HepG2 (cell line): ENCODE data around the gene CD19.

Experiments
- ELF4 ChIP-seq: sonication (generic); formaldehyde crosslinking; IDR thresholded peaks from 2 replicates; pipeline ENCODE4 v1.5.0; 2020; ENCODE audit warnings: missing genetic modification reagents, mild to moderate bottlenecking, moderate library complexity, borderline replicate concordance
- EZH2 ChIP-seq: conservative IDR thresholded peaks from 2 replicates; pipeline ENCODE4 v1.6.1; 2012; ENCODE audit warnings: mild to moderate bottlenecking, low read depth, low read length, moderate library complexity
- JUN ChIP-seq: sonication (generic); formaldehyde crosslinking; IDR thresholded peaks from 2 replicates; pipeline ENCODE4 v1.4.0; 2020; ENCODE audit warnings: mild to moderate bottlenecking, missing genetic modification reagents
- KLF12 ChIP-seq: sonication (generic); formaldehyde crosslinking; IDR thresholded peaks from 2 replicates; pipeline ENCODE4 v1.4.0; 2020; ENCODE audit warnings: missing genetic modification reagents, borderline replicate concordance
- MZF1 ChIP-seq: sonication (generic); formaldehyde crosslinking; IDR thresholded peaks from 2 replicates; pipeline ENCODE4 v1.8.1; 2023; ENCODE audit warnings: mild to moderate bottlenecking, missing genetic modification reagents, borderline replicate concordance
- SKI ChIP-seq: fragments of 450-650 bp; IDR thresholded peaks from one replicate; pipeline ENCODE4 v1.6.1; 2018; ENCODE audit warnings: mild to moderate bottlenecking; ENCODE audit not compliant: partially characterized antibody
- ZBTB8A ChIP-seq: sonication (generic); formaldehyde crosslinking; IDR thresholded peaks from 2 replicates; pipeline ENCODE4 v1.4.0; 2020; ENCODE audit warnings: mild to moderate bottlenecking, low read depth, missing genetic modification reagents, borderline replicate concordance
- ZNF329 ChIP-seq: sonication (generic); formaldehyde crosslinking; IDR thresholded peaks from 2 replicates; pipeline ENCODE4 v1.9.0; 2021; ENCODE audit warnings: low read depth, mild to moderate bottlenecking, missing genetic modification reagents
- ZNF430 ChIP-seq: sonication (generic); formaldehyde crosslinking; IDR thresholded peaks from 2 replicates; pipeline ENCODE4 v1.9.0; 2021; ENCODE audit warnings: mild to moderate bottlenecking, missing genetic modification reagents
- ZNF773 ChIP-seq: sonication (generic); formaldehyde crosslinking; IDR thresholded peaks from 2 replicates; pipeline ENCODE4 v1.4.0; 2020; ENCODE audit warnings: missing genetic modification reagents, borderline replicate concordance
- TF ChIP-seq, protein P1 (sequence below): sonication (generic); formaldehyde crosslinking; IDR thresholded peaks from 2 replicates; pipeline ENCODE4 v1.4.0; 2020; ENCODE audit warnings: mild to moderate bottlenecking, missing genetic modification reagents
- TF ChIP-seq, protein P2 (sequence below): sonication (generic); formaldehyde crosslinking; IDR thresholded peaks from 2 replicates; pipeline ENCODE4 v1.5.1; 2020; ENCODE audit warnings: mild to moderate bottlenecking, missing genetic modification reagents
- TF ChIP-seq, protein P3 (sequence below), 2 experiments: IDR thresholded peaks; 2 replicates each; pipeline ENCODE4 v1.6.1; 2011 to 2012; ENCODE audit warnings: low read length in 2 of 2, borderline replicate concordance in 1 of 2, low read depth in 1 of 2, mild to moderate bottlenecking in 1 of 2, moderate library complexity in 1 of 2

DNA sequence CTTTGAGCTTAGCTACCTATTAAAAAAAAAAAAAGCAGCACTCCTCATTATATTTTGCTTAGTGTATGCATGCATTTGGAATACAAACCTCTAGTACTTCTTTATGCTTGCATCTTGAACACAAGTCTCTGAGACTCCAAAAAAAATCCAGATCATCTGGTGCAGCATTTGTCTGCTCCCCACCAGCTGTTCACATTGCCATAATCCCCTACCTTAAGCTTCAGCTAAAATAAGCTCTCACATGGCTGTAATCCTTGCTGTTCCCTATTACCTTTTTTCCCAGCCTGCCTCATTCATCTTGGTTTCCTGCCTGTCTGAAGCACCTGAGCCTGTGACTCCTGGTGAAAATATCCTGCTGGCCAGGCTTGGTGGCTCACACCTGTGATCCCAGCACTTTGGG is 11.5 kb downstream of the CD19 start:
- no peak for TF ChIP-seq KLF12 (CRISPR knock-in tag)
- no peak for TF ChIP-seq ELF4 (CRISPR knock-in tag)
- TF ChIP-seq, protein P1, sequence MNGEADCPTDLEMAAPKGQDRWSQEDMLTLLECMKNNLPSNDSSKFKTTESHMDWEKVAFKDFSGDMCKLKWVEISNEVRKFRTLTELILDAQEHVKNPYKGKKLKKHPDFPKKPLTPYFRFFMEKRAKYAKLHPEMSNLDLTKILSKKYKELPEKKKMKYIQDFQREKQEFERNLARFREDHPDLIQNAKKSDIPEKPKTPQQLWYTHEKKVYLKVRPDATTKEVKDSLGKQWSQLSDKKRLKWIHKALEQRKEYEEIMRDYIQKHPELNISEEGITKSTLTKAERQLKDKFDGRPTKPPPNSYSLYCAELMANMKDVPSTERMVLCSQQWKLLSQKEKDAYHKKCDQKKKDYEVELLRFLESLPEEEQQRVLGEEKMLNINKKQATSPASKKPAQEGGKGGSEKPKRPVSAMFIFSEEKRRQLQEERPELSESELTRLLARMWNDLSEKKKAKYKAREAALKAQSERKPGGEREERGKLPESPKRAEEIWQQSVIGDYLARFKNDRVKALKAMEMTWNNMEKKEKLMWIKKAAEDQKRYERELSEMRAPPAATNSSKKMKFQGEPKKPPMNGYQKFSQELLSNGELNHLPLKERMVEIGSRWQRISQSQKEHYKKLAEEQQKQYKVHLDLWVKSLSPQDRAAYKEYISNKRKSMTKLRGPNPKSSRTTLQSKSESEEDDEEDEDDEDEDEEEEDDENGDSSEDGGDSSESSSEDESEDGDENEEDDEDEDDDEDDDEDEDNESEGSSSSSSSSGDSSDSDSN = no peak
- no peak for TF ChIP-seq ZNF430 (CRISPR knock-in tag)
- no peak for TF ChIP-seq ZNF773 (CRISPR knock-in tag)
- no peak for TF ChIP-seq MZF1 (CRISPR knock-in tag)
- TF ChIP-seq JUN (CRISPR knock-in tag) = no peak
- no peak for TF ChIP-seq ZBTB8A (CRISPR knock-in tag)
- no peak for TF ChIP-seq SKI
- no peak for TF ChIP-seq EZH2
- TF ChIP-seq ZNF329 = no peak
- TF ChIP-seq, protein P2, sequence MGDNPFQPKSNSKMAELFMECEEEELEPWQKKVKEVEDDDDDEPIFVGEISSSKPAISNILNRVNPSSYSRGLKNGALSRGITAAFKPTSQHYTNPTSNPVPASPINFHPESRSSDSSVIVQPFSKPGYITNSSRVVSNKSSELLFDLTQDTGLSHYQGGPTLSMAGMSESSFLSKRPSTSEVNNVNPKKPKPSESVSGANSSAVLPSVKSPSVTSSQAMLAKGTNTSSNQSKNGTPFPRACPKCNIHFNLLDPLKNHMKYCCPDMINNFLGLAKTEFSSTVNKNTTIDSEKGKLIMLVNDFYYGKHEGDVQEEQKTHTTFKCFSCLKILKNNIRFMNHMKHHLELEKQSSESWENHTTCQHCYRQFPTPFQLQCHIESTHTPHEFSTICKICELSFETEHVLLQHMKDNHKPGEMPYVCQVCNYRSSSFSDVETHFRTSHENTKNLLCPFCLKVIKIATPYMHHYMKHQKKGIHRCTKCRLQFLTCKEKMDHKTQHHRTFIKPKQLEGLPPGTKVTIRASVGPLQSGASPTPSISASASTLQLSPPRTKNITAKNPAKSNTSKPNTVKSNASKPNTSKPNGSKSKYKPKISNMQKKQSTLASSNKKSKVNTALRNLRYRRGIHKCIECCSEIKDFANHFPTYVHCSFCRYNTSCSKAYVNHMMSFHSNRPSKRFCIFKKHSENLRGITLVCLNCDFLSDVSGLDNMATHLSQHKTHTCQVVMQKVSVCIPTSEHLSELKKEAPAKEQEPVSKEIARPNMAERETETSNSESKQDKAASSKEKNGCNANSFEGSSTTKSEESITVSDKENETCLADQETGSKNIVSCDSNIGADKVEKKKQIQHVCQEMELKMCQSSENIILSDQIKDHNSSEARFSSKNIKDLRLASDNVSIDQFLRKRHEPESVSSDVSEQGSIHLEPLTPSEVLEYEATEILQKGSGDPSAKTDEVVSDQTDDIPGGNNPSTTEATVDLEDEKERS (CRISPR knock-in tag) = no peak
- TF ChIP-seq, protein P3, sequence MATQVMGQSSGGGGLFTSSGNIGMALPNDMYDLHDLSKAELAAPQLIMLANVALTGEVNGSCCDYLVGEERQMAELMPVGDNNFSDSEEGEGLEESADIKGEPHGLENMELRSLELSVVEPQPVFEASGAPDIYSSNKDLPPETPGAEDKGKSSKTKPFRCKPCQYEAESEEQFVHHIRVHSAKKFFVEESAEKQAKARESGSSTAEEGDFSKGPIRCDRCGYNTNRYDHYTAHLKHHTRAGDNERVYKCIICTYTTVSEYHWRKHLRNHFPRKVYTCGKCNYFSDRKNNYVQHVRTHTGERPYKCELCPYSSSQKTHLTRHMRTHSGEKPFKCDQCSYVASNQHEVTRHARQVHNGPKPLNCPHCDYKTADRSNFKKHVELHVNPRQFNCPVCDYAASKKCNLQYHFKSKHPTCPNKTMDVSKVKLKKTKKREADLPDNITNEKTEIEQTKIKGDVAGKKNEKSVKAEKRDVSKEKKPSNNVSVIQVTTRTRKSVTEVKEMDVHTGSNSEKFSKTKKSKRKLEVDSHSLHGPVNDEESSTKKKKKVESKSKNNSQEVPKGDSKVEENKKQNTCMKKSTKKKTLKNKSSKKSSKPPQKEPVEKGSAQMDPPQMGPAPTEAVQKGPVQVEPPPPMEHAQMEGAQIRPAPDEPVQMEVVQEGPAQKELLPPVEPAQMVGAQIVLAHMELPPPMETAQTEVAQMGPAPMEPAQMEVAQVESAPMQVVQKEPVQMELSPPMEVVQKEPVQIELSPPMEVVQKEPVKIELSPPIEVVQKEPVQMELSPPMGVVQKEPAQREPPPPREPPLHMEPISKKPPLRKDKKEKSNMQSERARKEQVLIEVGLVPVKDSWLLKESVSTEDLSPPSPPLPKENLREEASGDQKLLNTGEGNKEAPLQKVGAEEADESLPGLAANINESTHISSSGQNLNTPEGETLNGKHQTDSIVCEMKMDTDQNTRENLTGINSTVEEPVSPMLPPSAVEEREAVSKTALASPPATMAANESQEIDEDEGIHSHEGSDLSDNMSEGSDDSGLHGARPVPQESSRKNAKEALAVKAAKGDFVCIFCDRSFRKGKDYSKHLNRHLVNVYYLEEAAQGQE (IDR thresholded peaks at IDR 0.05; ENCODE audit: borderline replicate concordance in 1 of 2, low read depth in 1 of 2, low read length in 2 of 2) = no peak
